GM12891 (cell line): ENCODE results near the gene PBRM1.

Experiments
- POLR2A ChIP-seq: IDR thresholded peaks from 2 replicates; pipeline ENCODE4 v1.6.1; 2011; ENCODE audit warnings: low read depth, low read length, control low read depth
- POLR2AphosphoS5 ChIP-seq: IDR thresholded peaks from 2 replicates; pipeline ENCODE4 v1.6.1; 2011; ENCODE audit warnings: low read depth, low read length, control low read depth
- SPI1 ChIP-seq: IDR thresholded peaks from 2 replicates; pipeline ENCODE4 v1.6.1; 2011; ENCODE audit warnings: low read depth, low read length, control low read depth

DNA sequence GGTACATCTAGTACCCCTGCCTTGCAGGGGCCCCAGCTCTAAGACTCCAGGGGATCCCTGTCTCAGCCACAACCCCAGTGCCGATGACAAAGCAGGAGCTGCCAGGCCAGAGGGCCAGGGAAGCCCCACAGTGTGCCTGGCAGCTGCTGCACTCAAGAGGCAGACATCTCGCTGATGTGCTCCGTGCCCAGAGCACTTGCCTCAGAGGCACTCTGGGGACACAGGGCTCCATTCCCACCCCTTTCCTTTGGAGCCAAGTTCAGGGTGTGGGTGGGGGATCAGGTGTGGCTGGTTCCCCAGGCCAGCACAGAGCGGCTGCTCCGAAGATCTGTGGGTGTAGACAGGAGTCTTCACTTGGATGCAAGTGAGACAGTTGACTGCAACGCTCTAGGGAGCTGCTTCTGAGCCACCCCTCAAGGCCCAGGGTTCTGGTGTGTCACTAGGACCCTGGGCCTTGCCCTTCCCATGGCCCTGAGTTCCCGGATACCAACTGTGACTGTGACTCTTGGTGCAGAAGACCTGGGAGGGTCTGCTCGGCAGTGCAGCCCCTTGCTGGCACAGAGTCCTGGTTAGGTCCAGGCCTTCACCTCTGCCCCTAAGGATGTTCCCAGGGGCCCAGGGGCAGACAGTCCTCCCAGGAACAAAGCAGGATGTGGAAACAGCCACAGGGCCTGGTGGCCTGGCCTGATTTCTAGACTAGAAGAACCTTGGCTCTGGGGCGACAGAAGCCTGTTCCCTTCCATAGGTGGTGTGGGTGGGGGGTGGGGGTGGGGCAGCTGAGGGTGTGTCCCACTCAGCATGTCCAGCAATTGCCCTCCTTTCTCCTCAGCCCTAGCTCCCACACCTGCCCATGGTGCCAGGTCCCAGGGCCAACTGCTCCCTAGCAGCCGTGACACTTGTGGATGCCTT, 154.5 kb downstream of the PBRM1 start:
- no peak for TF ChIP-seq POLR2AphosphoS5
- no peak for TF ChIP-seq POLR2A
- TF ChIP-seq SPI1, result no peak
